GM18861 (cell line): ENCODE data around the gene TTC28.

ENCODE experiments used
- ATAC-seq: cut with Tn5 transposase; IDR thresholded peaks from one replicate; pipeline ENCODE4 v1.9.1; 2021; ENCODE audit not compliant: unreplicated experiment

TTC28 gene

GRCh38 chr22:27994481-27995331 lies 684.9 kb downstream of the TTC28 start:
- no peak for ATAC-seq

- ATAC-seq: no peak
Observed at GRCh38 chr22:27993774-27994350, 685.8 kb downstream of the TTC28 start.

GRCh38 chr22:27993201-27993635 lies 686.4 kb downstream of the TTC28 start:
- ATAC-seq: no peak

GRCh38 chr22:27992294-27993165 lies 687.1 kb downstream of the TTC28 start:
- ATAC-seq: no peak

- no peak for ATAC-seq
Observed at GRCh38 chr22:27991586-27992293, 687.9 kb downstream of the TTC28 start.

GRCh38 chr22:27990879-27991278 lies 688.8 kb downstream of the TTC28 start:
- no peak for ATAC-seq

- no peak for ATAC-seq
Observed at GRCh38 chr22:27990451-27990840, 689.2 kb downstream of the TTC28 start.

- ATAC-seq: no peak
Observed at GRCh38 chr22:27989758-27990450, 689.7 kb downstream of the TTC28 start.

GRCh38 chr22:27988704-27989103 lies 690.9 kb downstream of the TTC28 start:
- no peak for ATAC-seq

- ATAC-seq: no peak
Observed at GRCh38 chr22:27987557-27987956, 692.1 kb downstream of the TTC28 start.

GRCh38 chr22:27986937-27987336 lies 692.7 kb downstream of the TTC28 start:
- no peak for ATAC-seq

- no peak for ATAC-seq
Observed at GRCh38 chr22:27986459-27986858, 693.2 kb downstream of the TTC28 start.

GRCh38 chr22:27985323-27986275 lies 694.0 kb downstream of the TTC28 start:
- no peak for ATAC-seq

- ATAC-seq: no peak
Observed at GRCh38 chr22:27984723-27985122, 694.9 kb downstream of the TTC28 start.

- ATAC-seq: no peak
Observed at GRCh38 chr22:27984001-27984695, 695.5 kb downstream of the TTC28 start.

GRCh38 chr22:27983361-27983791 lies 696.3 kb downstream of the TTC28 start:
- no peak for ATAC-seq

- ATAC-seq: no peak
Observed at GRCh38 chr22:27982630-27983180, 696.9 kb downstream of the TTC28 start.

- no peak for ATAC-seq
Observed at GRCh38 chr22:27982106-27982505, 697.5 kb downstream of the TTC28 start.
